ENCODE results near the gene GPR3. TPM values are rescaled to one million over a fixed set of nuclear protein-coding genes. Genes with fewer than 3 reads are reported as not detected.

GPR3 gene
- total RNA-seq, 1 experiment from 2014 or later: 0.65 TPM

GRCh38 chr1:27391511-27392095, 819 bp upstream of the GPR3 start:
- Mint-ChIP-seq H3K4me1 (ENCODE audit: insufficient read depth, unreplicated experiment) (peaks cover 18% of the 10 kb centered on the region), H3K36me3 (ENCODE audit: insufficient read depth, unreplicated experiment) (peaks cover 13% of the 10 kb centered on the region), H3K27ac (ENCODE audit: low read depth, unreplicated experiment) (peak overlapping the region; percentile 53), H3K4me3 (ENCODE audit: unreplicated experiment) (peak overlapping the region; percentile 72), H3K9me3 (ENCODE audit: unreplicated experiment) (no peaks in the 10 kb centered on the region), H3K27me3 (ENCODE audit: insufficient read depth, unreplicated experiment) (no peaks in the 10 kb centered on the region)
- TF ChIP-seq CTCF (IDR thresholded peaks at IDR 0.05; ENCODE audit: unreplicated experiment): no peak
- CTCF ChIA-PET: interaction anchor here (0.6 to 12.0 kb wide), 16 partner anchors 10 to 370 kb away, joined by 3 to 225 read pairs (median 3); partner anchors contain the start of gene MAP3K6
- POLR2A ChIA-PET: interaction anchor here (0.6 to 1.4 kb wide), 6 partner anchors 10 to 213 kb away, joined by 3 to 6 read pairs (median 4); partner anchors contain the start of gene SYTL1
- BruUV-seq (replicated peaks): no TSS peak
- intact Hi-C loops (cut with micrococcal nuclease): loop anchor here (1.0 to 2.0 kb wide), 3 partner anchors 90 to 272 kb away; no protein-coding TSS in a partner anchor
- DNase-seq (ENCODE audit: unreplicated experiment): peak; percentile 35

GRCh38 chr1:27392778-27393635, 585 bp downstream of the GPR3 start:
- intact Hi-C loops (cut with micrococcal nuclease): loop anchor here (1.0 to 2.0 kb wide), 3 partner anchors 92 to 270 kb away; no protein-coding TSS in a partner anchor
- peak overlapping the region; percentile 53 for H3K27ac Mint-ChIP-seq (ENCODE audit: low read depth, unreplicated experiment)
- H3K4me3 Mint-ChIP-seq (ENCODE audit: unreplicated experiment): peak overlapping the region; percentile 72
- no peak for DNase-seq (ENCODE audit: unreplicated experiment)
- CTCF ChIA-PET: interaction anchor here (0.9 to 7.2 kb wide), 4 partner anchors 10 to 214 kb away, joined by 3 to 220 read pairs (median 4); no protein-coding TSS in a partner anchor
- H3K9me3 Mint-ChIP-seq (ENCODE audit: unreplicated experiment): no peaks in the 10 kb centered on the region
- peaks cover 18% of the 10 kb centered on the region for H3K4me1 Mint-ChIP-seq (ENCODE audit: insufficient read depth, unreplicated experiment)
- no peaks in the 10 kb centered on the region for H3K27me3 Mint-ChIP-seq (ENCODE audit: insufficient read depth, unreplicated experiment)
- H3K36me3 Mint-ChIP-seq (ENCODE audit: insufficient read depth, unreplicated experiment): peaks cover 13% of the 10 kb centered on the region
- TF ChIP-seq CTCF (IDR thresholded peaks at IDR 0.05; ENCODE audit: unreplicated experiment): peak; percentile 19
- POLR2A ChIA-PET: no interaction called here
- no TSS peak for BruUV-seq (replicated peaks)

GRCh38 chr1:27393641-27394281, 1.3 kb downstream of the GPR3 start:
- DNase-seq (ENCODE audit: unreplicated experiment): no peak
- BruUV-seq (replicated peaks): no TSS peak
- no peak overlapping the region for H3K27ac Mint-ChIP-seq (ENCODE audit: low read depth, unreplicated experiment)
- intact Hi-C loops (cut with micrococcal nuclease): loop anchor here (2.0 kb wide), 1 partner anchor 213 kb away; no protein-coding TSS in a partner anchor
- ChIA-PET POLR2A (no interaction called here), CTCF (interaction anchor here (0.9 to 7.2 kb wide), 7 partner anchors 9 to 214 kb away, joined by 3 to 220 read pairs (median 5); partner anchors contain the start of gene SYTL1)
- H3K9me3 Mint-ChIP-seq (ENCODE audit: unreplicated experiment): no peaks in the 10 kb centered on the region
- peaks cover 9% of the 10 kb centered on the region for H3K36me3 Mint-ChIP-seq (ENCODE audit: insufficient read depth, unreplicated experiment)
- H3K4me3 Mint-ChIP-seq (ENCODE audit: unreplicated experiment): peak overlapping the region; percentile 72
- peaks cover 18% of the 10 kb centered on the region for H3K4me1 Mint-ChIP-seq (ENCODE audit: insufficient read depth, unreplicated experiment)
- no peak for TF ChIP-seq CTCF (IDR thresholded peaks at IDR 0.05; ENCODE audit: unreplicated experiment)
- no peaks in the 10 kb centered on the region for H3K27me3 Mint-ChIP-seq (ENCODE audit: insufficient read depth, unreplicated experiment)
